ENCODE results near the gene ADCY10.

DNA sequence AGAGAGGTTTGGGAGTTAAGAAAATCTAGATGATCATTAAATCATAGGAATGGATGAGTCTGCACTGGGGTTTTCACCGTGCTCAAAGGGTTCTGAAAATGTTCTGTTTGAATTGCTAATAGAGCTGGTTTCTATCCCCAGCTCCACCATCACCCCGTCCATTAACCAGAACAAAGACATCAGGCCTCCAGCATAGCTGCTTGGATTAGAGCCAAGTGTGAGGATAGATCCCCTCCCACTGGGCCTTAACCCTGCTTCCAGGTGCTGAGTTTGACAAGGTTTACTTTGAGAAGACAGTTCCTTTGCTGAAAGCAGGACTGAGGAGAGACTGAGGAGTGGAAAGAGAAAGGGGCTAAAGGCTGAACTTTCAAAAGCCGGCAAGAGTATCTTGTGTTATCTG lies 143.8 kb downstream of the ADCY10 start:
- no peak for TF ChIP-seq POLR2A (IDR thresholded peaks at IDR 0.05)
- TF ChIP-seq, protein P1, sequence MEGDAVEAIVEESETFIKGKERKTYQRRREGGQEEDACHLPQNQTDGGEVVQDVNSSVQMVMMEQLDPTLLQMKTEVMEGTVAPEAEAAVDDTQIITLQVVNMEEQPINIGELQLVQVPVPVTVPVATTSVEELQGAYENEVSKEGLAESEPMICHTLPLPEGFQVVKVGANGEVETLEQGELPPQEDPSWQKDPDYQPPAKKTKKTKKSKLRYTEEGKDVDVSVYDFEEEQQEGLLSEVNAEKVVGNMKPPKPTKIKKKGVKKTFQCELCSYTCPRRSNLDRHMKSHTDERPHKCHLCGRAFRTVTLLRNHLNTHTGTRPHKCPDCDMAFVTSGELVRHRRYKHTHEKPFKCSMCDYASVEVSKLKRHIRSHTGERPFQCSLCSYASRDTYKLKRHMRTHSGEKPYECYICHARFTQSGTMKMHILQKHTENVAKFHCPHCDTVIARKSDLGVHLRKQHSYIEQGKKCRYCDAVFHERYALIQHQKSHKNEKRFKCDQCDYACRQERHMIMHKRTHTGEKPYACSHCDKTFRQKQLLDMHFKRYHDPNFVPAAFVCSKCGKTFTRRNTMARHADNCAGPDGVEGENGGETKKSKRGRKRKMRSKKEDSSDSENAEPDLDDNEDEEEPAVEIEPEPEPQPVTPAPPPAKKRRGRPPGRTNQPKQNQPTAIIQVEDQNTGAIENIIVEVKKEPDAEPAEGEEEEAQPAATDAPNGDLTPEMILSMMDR (IDR thresholded peaks at IDR 0.05) = no peak

Data from adrenal gland (tissue), 5 donors.